HepG2 (cell line): Measurements from ENCODE around the gene NRGN. TPM values are rescaled to one million over a fixed set of nuclear protein-coding genes. Genes with fewer than 3 reads are reported as not detected.
A peak's percentile ranks its signal among the peaks of the same experiment; 100 is the strongest.

Experiments used
- BHLHE40 ChIP-seq: IDR thresholded peaks from 2 replicates; pipeline ENCODE4 v1.6.1; 2011; ENCODE audit warnings: low read length, improper control_type of control experiment
- BORCS8-MEF2B ChIP-seq: sonication (generic); formaldehyde crosslinking; IDR thresholded peaks from 2 replicates; pipeline ENCODE4 v1.8.0; 2022; ENCODE audit warnings: mild to moderate bottlenecking, missing genetic modification reagents
- CEBPG ChIP-seq: IDR thresholded peaks from 2 replicates; pipeline ENCODE4 v1.6.1; 2016
- ELF3 ChIP-seq: IDR thresholded peaks from 2 replicates; pipeline ENCODE4 v1.6.1; 2016; ENCODE audit warnings: missing genetic modification reagents, missing compliant biosample characterization
- ELF4 ChIP-seq: sonication (generic); formaldehyde crosslinking; IDR thresholded peaks from 2 replicates; pipeline ENCODE4 v1.5.0; 2020; ENCODE audit warnings: missing genetic modification reagents, mild to moderate bottlenecking, moderate library complexity, borderline replicate concordance
- ERF ChIP-seq: IDR thresholded peaks from 2 replicates; pipeline ENCODE4 v1.6.1; 2018; ENCODE audit warnings: missing biosample characterization, missing genetic modification reagents
- GATAD2A ChIP-seq: IDR thresholded peaks from 2 replicates; pipeline ENCODE4 v1.6.1; 2016
- HDAC6 ChIP-seq: fragments of 200-600 bp; sonication (generic); IDR thresholded peaks from 2 replicates; pipeline ENCODE4 v1.7.0; 2017; ENCODE audit warnings: mild to moderate bottlenecking, antibody characterized with exemption, low read length, low read depth
- JARID2 ChIP-seq: sonication (generic); formaldehyde crosslinking; IDR thresholded peaks from 2 replicates; pipeline ENCODE4 v1.8.1; 2023; ENCODE audit warnings: missing genetic modification reagents, inconsistent platforms; ENCODE audit not compliant: insufficient replicate concordance
- NCOA5 ChIP-seq: sonication (generic); formaldehyde crosslinking; IDR thresholded peaks from 2 replicates; pipeline ENCODE4 v1.4.0; 2020; ENCODE audit warnings: missing genetic modification reagents
- NFATC3 ChIP-seq: sonication (generic); formaldehyde crosslinking; IDR thresholded peaks from 2 replicates; pipeline ENCODE4 v1.5.1; 2020; ENCODE audit warnings: mild to moderate bottlenecking, missing genetic modification reagents
- PHF8 ChIP-seq: sonication (generic); formaldehyde crosslinking; IDR thresholded peaks from 2 replicates; pipeline ENCODE4 v1.5.0; 2020; ENCODE audit warnings: missing genetic modification reagents
- PPARG ChIP-seq: conservative IDR thresholded peaks from 2 replicates; pipeline ENCODE4 v1.6.1; 2016; ENCODE audit warnings: missing biosample characterization, missing genetic modification reagents
- SP1 ChIP-seq, 2 experiments: fragments of 450-650 bp in 1 of 2; sonication (generic) in 1 of 2; formaldehyde crosslinking in 1 of 2; IDR thresholded peaks; 2 replicates each; pipeline versions ENCODE4 v1.4.0 to v1.6.1; 2016 to 2020; ENCODE audit warnings: missing genetic modification reagents in 1 of 2
- SP5 ChIP-seq: IDR thresholded peaks from 2 replicates; pipeline ENCODE4 v1.6.1; 2016; ENCODE audit warnings: low read depth, borderline replicate concordance
- YEATS2 ChIP-seq: sonication (generic); formaldehyde crosslinking; IDR thresholded peaks from 2 replicates; pipeline ENCODE4 v1.4.0; 2020; ENCODE audit warnings: missing genetic modification reagents, borderline replicate concordance
- ZNF251 ChIP-seq: sonication (generic); formaldehyde crosslinking; IDR thresholded peaks from 2 replicates; pipeline ENCODE4 v1.9.0; 2021; ENCODE audit warnings: mild to moderate bottlenecking, missing genetic modification reagents
- ZNF44 ChIP-seq: sonication (generic); formaldehyde crosslinking; IDR thresholded peaks from 2 replicates; pipeline ENCODE4 v1.5.1; 2020; ENCODE audit warnings: mild to moderate bottlenecking, missing genetic modification reagents
- ZNF550 ChIP-seq: sonication (generic); formaldehyde crosslinking; IDR thresholded peaks from 2 replicates; pipeline ENCODE4 v1.4.0; 2020; ENCODE audit warnings: mild to moderate bottlenecking, missing genetic modification reagents, borderline replicate concordance
- ZNF558 ChIP-seq: sonication (generic); formaldehyde crosslinking; IDR thresholded peaks from 2 replicates; pipeline ENCODE4 v1.9.0; 2022; ENCODE audit warnings: mild to moderate bottlenecking, missing genetic modification reagents, borderline replicate concordance
- ZSCAN20 ChIP-seq: sonication (generic); formaldehyde crosslinking; IDR thresholded peaks from 2 replicates; pipeline ENCODE4 v1.4.0; 2020; ENCODE audit warnings: missing genetic modification reagents, mild to moderate bottlenecking, borderline replicate concordance
- polyA plus RNA-seq, 8 experiments: library from polyadenylated mRNA; depleted of rRNA in 3 of 8; stranded (reverse) in 7 of 8; unstranded in 1 of 8; fragments of >200 nt; fragmentation: Illumina TruSeq in 4 of 8; extraction: Trizol in 4 of 8; gene quantifications; 2 replicates each; pipeline versions ENCODE4 v1.2.1 to v1.2.3, GENCODE V29; 2011 to 2016; ENCODE audit warnings: low read depth in 4 of 8, missing spikeins in 1 of 8, mixed read lengths in 1 of 8; ENCODE audit not compliant: insufficient read depth in 1 of 8
- total RNA-seq, 5 experiments: library from RNA; depleted of rRNA; stranded (reverse); fragments of >200 nt; fragmentation: Illumina TruSeq; extraction: Trizol; gene quantifications; 2 replicates each; pipeline ENCODE4 v1.2.3, GENCODE V29; 2016; ENCODE audit warnings: low read depth in 1 of 5
- TF ChIP-seq, protein P1 (sequence below): sonication (generic); formaldehyde crosslinking; IDR thresholded peaks from 2 replicates; pipeline ENCODE4 v1.5.1; 2020; ENCODE audit warnings: missing genetic modification reagents, mild to moderate bottlenecking, borderline replicate concordance
- TF ChIP-seq, protein P2 (sequence below): sonication (generic); formaldehyde crosslinking; IDR thresholded peaks from 2 replicates; pipeline ENCODE4 v1.9.0; 2021; ENCODE audit warnings: missing genetic modification reagents, mild to moderate bottlenecking, borderline replicate concordance
- TF ChIP-seq, protein P3 (sequence below): sonication (generic); formaldehyde crosslinking; IDR thresholded peaks from 2 replicates; pipeline ENCODE4 v1.5.0; 2020; ENCODE audit warnings: missing genetic modification reagents, mild to moderate bottlenecking, borderline replicate concordance
- TF ChIP-seq, protein P4 (sequence below): sonication (generic); formaldehyde crosslinking; IDR thresholded peaks from 2 replicates; pipeline ENCODE4 v1.4.0; 2020; ENCODE audit warnings: missing genetic modification reagents

NRGN gene
- total and polyA plus RNA-seq, 2 of the 13 experiments (the other 11 are each of a cell fraction or from before 2014, with no cell fraction given): 0.22 TPM; not detected in 1

DNA sequence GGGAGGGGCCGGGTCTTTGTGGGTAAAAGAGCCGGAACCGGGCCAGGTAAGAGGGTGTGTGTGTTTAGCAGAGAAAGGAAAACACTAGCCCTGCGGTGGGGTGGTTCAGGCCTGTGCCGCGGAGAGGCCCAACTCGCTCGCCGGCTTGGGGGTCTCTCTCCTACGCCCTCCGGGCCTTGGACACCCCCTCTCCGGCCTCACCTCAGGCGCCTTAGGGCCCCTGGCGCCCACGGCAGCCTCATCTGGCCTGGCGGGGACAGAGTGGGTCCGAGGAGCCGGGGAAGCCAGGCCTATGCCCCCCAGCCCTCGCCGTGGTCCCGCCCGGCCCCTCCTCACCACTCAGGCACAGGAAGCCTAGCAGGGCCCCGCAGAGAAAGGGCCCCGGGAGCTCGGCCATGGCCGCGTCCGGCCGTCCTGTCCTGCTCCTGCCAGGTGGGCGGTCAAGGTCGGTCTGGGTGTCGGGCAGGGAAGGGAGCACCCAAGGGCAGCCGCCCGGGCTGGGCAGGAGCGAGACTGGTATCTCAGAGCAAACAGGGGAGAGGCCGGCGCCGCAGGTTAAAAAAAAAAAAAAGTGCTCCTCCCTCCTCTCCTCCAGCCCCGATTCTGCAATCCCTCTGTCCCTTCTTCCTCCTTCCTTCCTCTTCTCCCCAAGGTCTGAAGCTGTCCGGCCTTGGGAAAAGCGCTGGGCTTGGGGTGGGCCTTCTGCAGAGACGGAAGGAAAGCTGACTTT lies 12.2 kb downstream of the NRGN start, which contains the start of gene VSIG2 (continued):
- TF ChIP-seq PHF8 (peak; percentile 56; the same call in 1 of the 2 replicates), HDAC6 (no peak), ZNF251 (CRISPR knock-in tag) (no peak), YEATS2 (CRISPR knock-in tag) (no peak), ERF (CRISPR knock-in tag) (no peak), GATAD2A (CRISPR knock-in tag) (peak; percentile 22; the same call in 1 of the 2 replicates), ELF3 (CRISPR knock-in tag) (0 out of 2 replicates have a peak, but pooled peaks have one; percentile 20), ZNF44 (no peak), PPARG (CRISPR knock-in tag) (no peak), ZSCAN20 (CRISPR knock-in tag) (no peak), NFATC3 (CRISPR knock-in tag) (no peak), ZNF550 (CRISPR knock-in tag) (no peak), SP1 (IDR thresholded peaks at IDR 0.05) (no peak), SP1 (CRISPR knock-in tag; IDR thresholded peaks at IDR 0.05) (no peak), SP5 (CRISPR knock-in tag) (0 out of 2 replicates have a peak, but pooled peaks have one; percentile 22), BHLHE40 (no peak), JARID2 (CRISPR knock-in tag) (no peak), BORCS8-MEF2B (0 out of 2 replicates have a peak, but pooled peaks have one; percentile 38), ZNF558 (0 out of 2 replicates have a peak, but pooled peaks have one; percentile 9), ELF4 (no peak), CEBPG (no peak), NCOA5 (CRISPR knock-in tag) (no peak)
- TF ChIP-seq, protein P1, sequence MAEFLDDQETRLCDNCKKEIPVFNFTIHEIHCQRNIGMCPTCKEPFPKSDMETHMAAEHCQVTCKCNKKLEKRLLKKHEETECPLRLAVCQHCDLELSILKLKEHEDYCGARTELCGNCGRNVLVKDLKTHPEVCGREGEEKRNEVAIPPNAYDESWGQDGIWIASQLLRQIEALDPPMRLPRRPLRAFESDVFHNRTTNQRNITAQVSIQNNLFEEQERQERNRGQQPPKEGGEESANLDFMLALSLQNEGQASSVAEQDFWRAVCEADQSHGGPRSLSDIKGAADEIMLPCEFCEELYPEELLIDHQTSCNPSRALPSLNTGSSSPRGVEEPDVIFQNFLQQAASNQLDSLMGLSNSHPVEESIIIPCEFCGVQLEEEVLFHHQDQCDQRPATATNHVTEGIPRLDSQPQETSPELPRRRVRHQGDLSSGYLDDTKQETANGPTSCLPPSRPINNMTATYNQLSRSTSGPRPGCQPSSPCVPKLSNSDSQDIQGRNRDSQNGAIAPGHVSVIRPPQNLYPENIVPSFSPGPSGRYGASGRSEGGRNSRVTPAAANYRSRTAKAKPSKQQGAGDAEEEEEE: no peak
- TF ChIP-seq, protein P2, sequence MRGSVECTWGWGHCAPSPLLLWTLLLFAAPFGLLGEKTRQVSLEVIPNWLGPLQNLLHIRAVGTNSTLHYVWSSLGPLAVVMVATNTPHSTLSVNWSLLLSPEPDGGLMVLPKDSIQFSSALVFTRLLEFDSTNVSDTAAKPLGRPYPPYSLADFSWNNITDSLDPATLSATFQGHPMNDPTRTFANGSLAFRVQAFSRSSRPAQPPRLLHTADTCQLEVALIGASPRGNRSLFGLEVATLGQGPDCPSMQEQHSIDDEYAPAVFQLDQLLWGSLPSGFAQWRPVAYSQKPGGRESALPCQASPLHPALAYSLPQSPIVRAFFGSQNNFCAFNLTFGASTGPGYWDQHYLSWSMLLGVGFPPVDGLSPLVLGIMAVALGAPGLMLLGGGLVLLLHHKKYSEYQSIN (CRISPR knock-in tag): no peak
- TF ChIP-seq, protein P3, sequence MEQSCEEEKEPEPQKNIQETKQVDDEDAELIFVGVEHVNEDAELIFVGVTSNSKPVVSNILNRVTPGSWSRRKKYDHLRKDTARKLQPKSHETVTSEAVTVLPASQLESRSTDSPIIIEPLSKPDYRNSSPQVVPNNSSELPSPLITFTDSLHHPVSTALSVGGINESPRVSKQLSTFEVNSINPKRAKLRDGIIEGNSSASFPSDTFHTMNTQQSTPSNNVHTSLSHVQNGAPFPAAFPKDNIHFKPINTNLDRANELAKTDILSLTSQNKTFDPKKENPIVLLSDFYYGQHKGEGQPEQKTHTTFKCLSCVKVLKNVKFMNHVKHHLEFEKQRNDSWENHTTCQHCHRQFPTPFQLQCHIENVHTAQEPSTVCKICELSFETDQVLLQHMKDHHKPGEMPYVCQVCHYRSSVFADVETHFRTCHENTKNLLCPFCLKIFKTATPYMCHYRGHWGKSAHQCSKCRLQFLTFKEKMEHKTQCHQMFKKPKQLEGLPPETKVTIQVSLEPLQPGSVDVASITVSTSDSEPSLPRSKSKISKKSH (CRISPR knock-in tag): no peak
- TF ChIP-seq, protein P4, sequence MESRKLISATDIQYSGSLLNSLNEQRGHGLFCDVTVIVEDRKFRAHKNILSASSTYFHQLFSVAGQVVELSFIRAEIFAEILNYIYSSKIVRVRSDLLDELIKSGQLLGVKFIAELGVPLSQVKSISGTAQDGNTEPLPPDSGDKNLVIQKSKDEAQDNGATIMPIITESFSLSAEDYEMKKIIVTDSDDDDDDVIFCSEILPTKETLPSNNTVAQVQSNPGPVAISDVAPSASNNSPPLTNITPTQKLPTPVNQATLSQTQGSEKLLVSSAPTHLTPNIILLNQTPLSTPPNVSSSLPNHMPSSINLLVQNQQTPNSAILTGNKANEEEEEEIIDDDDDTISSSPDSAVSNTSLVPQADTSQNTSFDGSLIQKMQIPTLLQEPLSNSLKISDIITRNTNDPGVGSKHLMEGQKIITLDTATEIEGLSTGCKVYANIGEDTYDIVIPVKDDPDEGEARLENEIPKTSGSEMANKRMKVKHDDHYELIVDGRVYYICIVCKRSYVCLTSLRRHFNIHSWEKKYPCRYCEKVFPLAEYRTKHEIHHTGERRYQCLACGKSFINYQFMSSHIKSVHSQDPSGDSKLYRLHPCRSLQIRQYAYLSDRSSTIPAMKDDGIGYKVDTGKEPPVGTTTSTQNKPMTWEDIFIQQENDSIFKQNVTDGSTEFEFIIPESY (CRISPR knock-in tag): no peak
